ENCODE results near the gene COMMD8.

DNA sequence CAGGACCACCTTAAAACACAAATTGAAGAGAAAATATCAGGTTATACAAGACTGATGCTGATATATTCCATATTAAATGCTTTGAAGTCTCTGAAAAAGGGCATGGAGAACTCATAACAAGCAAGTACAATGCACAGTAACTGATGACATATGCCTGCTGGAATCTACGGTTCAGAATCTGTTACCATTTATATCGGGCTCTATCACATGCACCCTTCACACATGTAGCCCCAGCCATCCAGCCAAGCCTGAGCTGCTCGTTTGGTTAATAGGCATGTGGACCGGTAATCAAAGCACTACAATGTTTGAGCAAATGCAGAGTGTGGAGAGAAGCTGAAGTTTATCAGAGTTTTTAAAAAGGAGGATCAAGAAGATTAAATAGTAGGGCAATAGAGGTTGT, 11.8 kb downstream of the COMMD8 start:
- TF ChIP-seq, protein P1, sequence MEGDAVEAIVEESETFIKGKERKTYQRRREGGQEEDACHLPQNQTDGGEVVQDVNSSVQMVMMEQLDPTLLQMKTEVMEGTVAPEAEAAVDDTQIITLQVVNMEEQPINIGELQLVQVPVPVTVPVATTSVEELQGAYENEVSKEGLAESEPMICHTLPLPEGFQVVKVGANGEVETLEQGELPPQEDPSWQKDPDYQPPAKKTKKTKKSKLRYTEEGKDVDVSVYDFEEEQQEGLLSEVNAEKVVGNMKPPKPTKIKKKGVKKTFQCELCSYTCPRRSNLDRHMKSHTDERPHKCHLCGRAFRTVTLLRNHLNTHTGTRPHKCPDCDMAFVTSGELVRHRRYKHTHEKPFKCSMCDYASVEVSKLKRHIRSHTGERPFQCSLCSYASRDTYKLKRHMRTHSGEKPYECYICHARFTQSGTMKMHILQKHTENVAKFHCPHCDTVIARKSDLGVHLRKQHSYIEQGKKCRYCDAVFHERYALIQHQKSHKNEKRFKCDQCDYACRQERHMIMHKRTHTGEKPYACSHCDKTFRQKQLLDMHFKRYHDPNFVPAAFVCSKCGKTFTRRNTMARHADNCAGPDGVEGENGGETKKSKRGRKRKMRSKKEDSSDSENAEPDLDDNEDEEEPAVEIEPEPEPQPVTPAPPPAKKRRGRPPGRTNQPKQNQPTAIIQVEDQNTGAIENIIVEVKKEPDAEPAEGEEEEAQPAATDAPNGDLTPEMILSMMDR (optimal IDR thresholded peaks at IDR 0.05 in 1 of 3, IDR thresholded peaks at IDR 0.05 in 1 of 3, conservative IDR thresholded peaks at IDR 0.05 in 1 of 3; ENCODE audit: extremely low read depth in 1 of 3, insufficient read depth in 2 of 3, low read length in 3 of 3): no peak
- TF ChIP-seq EZH2 (IDR thresholded peaks at IDR 0.05; ENCODE audit: low read length): no peak

Data from keratinocyte (primary cell).